Liver (tissue), 9 donors: ENCODE measurements around the gene FAM219A. TPM values are rescaled to one million over a fixed set of nuclear protein-coding genes. Genes with fewer than 3 reads are reported as not detected.

Experiments used
- DNase-seq: peaks from one replicate; pipeline ENCODE4 v3.0.0-alpha.2; 2017; ENCODE audit warnings: low spot score
- H3K27ac ChIP-seq, 2 donors: one replicate each; pipeline ENCODE4 v1.7.0; 2013; ENCODE audit warnings: inconsistent platforms in 2 of 2, low read length in 2 of 2, control low read depth in 1 of 2, low read depth in 1 of 2, mild to moderate bottlenecking in 1 of 2
- H3K27me3 ChIP-seq, 4 donors: one replicate each; pipeline versions ENCODE4 v1.6.1 to v1.7.0; 2013; ENCODE audit warnings: low read length in 3 of 4, inconsistent platforms in 1 of 4, mild to moderate bottlenecking in 1 of 4, moderate library complexity in 1 of 4; ENCODE audit not compliant: control insufficient read depth in 4 of 4, insufficient read depth in 4 of 4
- H3K36me3 ChIP-seq, 4 donors: one replicate each; pipeline versions ENCODE4 v1.6.1 to v1.7.0; 2013; ENCODE audit warnings: low read length in 3 of 4, mild to moderate bottlenecking in 3 of 4, low read depth in 1 of 4, moderate library complexity in 1 of 4; ENCODE audit not compliant: control insufficient read depth in 4 of 4, insufficient read depth in 3 of 4
- H3K4me1 ChIP-seq, 4 donors: one replicate each; pipeline versions ENCODE4 v1.6.1 to v1.7.0; 2013; ENCODE audit warnings: low read length in 3 of 4, mild to moderate bottlenecking in 3 of 4, moderate library complexity in 1 of 4; ENCODE audit not compliant: control insufficient read depth in 4 of 4, insufficient read depth in 4 of 4
- H3K4me3 ChIP-seq, 3 donors: one replicate each; pipeline versions ENCODE4 v1.6.1 to v1.7.0; 2013; ENCODE audit warnings: low read length in 3 of 3, control low read depth in 1 of 3, low read depth in 1 of 3, mild to moderate bottlenecking in 1 of 3
- H3K9ac ChIP-seq, 2 donors: one replicate each; pipeline ENCODE4 v1.7.0; 2013; ENCODE audit warnings: low read length in 2 of 2, mild to moderate bottlenecking in 2 of 2, moderate library complexity in 2 of 2, control low read depth in 1 of 2, low read depth in 1 of 2
- H3K9me3 ChIP-seq, 4 donors: one replicate each; pipeline versions ENCODE4 v1.6.1 to v1.7.0; 2013; ENCODE audit warnings: low read length in 3 of 4; ENCODE audit not compliant: control insufficient read depth in 4 of 4
- EGR1 ChIP-seq, 2 donors: IDR thresholded peaks; 2 replicates each; pipeline ENCODE4 v1.6.1; 2016 to 2018; ENCODE audit warnings: antibody characterized with exemption in 2 of 2, low read depth in 2 of 2
- FOXA1 ChIP-seq: IDR thresholded peaks from 2 replicates; pipeline ENCODE4 v1.6.1; 2016; ENCODE audit warnings: antibody characterized with exemption
- FOXA2 ChIP-seq: IDR thresholded peaks from 2 replicates; pipeline ENCODE4 v1.6.1; 2016; ENCODE audit warnings: antibody characterized with exemption
- GABPA ChIP-seq, 2 donors: IDR thresholded peaks in 1 of 2; conservative IDR thresholded peaks in 1 of 2; 2 replicates each; pipeline ENCODE4 v1.6.1; 2016; ENCODE audit warnings: antibody characterized with exemption in 2 of 2, mild to moderate bottlenecking in 1 of 2, moderate library complexity in 1 of 2
- HNF4A ChIP-seq, 2 donors: conservative IDR thresholded peaks; 2 replicates each; pipeline ENCODE4 v1.6.1; 2016; ENCODE audit warnings: antibody characterized with exemption in 2 of 2, mild to moderate bottlenecking in 2 of 2
- HNF4G ChIP-seq: IDR thresholded peaks from 2 replicates; pipeline ENCODE4 v1.6.1; 2016; ENCODE audit warnings: antibody characterized with exemption
- NR2F2 ChIP-seq: IDR thresholded peaks from 2 replicates; pipeline ENCODE4 v1.6.1; 2016; ENCODE audit warnings: antibody characterized with exemption
- RAD21 ChIP-seq, 2 donors: IDR thresholded peaks; 2 replicates each; pipeline ENCODE4 v1.6.1; 2016; ENCODE audit warnings: antibody characterized with exemption in 2 of 2, mild to moderate bottlenecking in 2 of 2
- RXRA ChIP-seq, 2 donors: IDR thresholded peaks; 2 replicates each; pipeline ENCODE4 v1.6.1; 2017 to 2018; ENCODE audit warnings: antibody characterized with exemption in 2 of 2, mild to moderate bottlenecking in 1 of 2
- SP1 ChIP-seq: IDR thresholded peaks from 2 replicates; pipeline ENCODE4 v1.6.1; 2018; ENCODE audit warnings: antibody characterized with exemption, mild to moderate bottlenecking
- WGBS: extraction: QIAGEN DNeasy Blood & Tissue Kit; methylation state at CpG from one replicate; pipeline ENCODE4 v1.1.7; 2013; 5-methylcytosine and 5-hydroxymethylcytosine counted together
- polyA plus RNA-seq, 2 donors: library from polyadenylated mRNA; stranded (reverse) in 1 of 2; unstranded in 1 of 2; fragments of 200-250 nt in 1 of 2; fragments of >200 nt in 1 of 2; fragmentation: Nextera tagmentation in 1 of 2; extraction: Ambion mirVana in 1 of 2; gene quantifications; one replicate each; pipeline versions ENCODE4 v1.2.1 to v1.2.3, GENCODE V29; 2013 to 2015
- total RNA-seq, 2 donors: library from RNA; depleted of rRNA; stranded (reverse); fragments of >200 nt; gene quantifications; one replicate each; pipeline ENCODE4 v1.2.3, GENCODE V29; 2014
- TF ChIP-seq, protein P1 (sequence below): fragments of 150-350 bp; IDR thresholded peaks from 2 replicates; pipeline ENCODE4 v1.5.1; 2017; ENCODE audit warnings: improper control_type of control experiment, low read depth, low read length; ENCODE audit not compliant: missing input control
- TF ChIP-seq, protein P2 (sequence below): IDR thresholded peaks from 2 replicates; pipeline ENCODE4 v1.6.1; 2016; ENCODE audit warnings: antibody characterized with exemption
- TF ChIP-seq, protein P3 (sequence below): IDR thresholded peaks from 2 replicates; pipeline ENCODE4 v1.6.1; 2016; ENCODE audit warnings: antibody characterized with exemption
- TF ChIP-seq, protein P4 (sequence below): IDR thresholded peaks from 2 replicates; pipeline ENCODE4 v1.6.1; 2016; ENCODE audit warnings: antibody characterized with exemption
- TF ChIP-seq, protein P5 (sequence below): IDR thresholded peaks from 2 replicates; pipeline ENCODE4 v1.6.1; 2016; ENCODE audit warnings: antibody characterized with exemption, mild to moderate bottlenecking
- donor health status: healthy.
- donor health status: healthy.
- donor health status: healthy.
- donor health status: healthy.
- donor health status: healthy.

FAM219A gene
- total and polyA plus RNA-seq, 4 donors: 1.6 to 3.6 (median 2.4) TPM

DNA sequence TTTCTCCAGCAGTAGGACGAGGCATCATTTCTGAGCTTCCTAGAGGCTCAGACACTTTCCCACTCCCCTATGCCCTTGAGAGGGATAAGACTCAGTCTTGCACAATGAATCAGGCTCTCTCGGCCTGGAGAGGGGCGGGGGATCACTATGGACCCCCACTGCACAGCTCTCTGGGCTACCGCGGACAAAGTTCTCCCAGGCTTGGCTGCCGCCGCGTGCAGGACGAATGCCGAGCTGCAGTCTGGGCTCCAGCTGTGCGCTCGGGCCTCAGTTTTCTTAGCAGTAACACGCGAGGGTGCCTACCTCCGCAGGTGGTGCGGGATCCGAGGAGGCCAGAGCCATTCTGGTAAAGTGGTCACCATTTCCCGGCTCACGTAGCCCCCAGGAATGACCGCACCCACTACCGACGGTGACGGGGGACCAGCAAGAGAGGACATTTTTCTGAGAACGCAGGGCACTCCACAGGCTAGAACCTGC lies 78.3 kb downstream of the FAM219A start:
- Histone ChIP-seq H3K27ac (no peak overlapping the region), H3K9ac (no peak overlapping the region), H3K27me3 (no peaks in the 10 kb centered on the region), H3K4me1 (peaks cover 4 to 49% (median 35%) of the 10 kb centered on the region in 4 donors), H3K4me3 (peak overlapping the region in 2 of 3 donors; percentile 38 to 60), H3K36me3 (no peaks in the 10 kb centered on the region), H3K9me3 (no peaks in the 10 kb centered on the region)
- TF ChIP-seq, protein P1, sequence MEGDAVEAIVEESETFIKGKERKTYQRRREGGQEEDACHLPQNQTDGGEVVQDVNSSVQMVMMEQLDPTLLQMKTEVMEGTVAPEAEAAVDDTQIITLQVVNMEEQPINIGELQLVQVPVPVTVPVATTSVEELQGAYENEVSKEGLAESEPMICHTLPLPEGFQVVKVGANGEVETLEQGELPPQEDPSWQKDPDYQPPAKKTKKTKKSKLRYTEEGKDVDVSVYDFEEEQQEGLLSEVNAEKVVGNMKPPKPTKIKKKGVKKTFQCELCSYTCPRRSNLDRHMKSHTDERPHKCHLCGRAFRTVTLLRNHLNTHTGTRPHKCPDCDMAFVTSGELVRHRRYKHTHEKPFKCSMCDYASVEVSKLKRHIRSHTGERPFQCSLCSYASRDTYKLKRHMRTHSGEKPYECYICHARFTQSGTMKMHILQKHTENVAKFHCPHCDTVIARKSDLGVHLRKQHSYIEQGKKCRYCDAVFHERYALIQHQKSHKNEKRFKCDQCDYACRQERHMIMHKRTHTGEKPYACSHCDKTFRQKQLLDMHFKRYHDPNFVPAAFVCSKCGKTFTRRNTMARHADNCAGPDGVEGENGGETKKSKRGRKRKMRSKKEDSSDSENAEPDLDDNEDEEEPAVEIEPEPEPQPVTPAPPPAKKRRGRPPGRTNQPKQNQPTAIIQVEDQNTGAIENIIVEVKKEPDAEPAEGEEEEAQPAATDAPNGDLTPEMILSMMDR: peak; percentile 14
- TF ChIP-seq EGR1 (IDR thresholded peaks at IDR 0.05; ENCODE audit: low read depth in 2 of 2): no peak
- TF ChIP-seq FOXA2: no peak
- WGBS: 32% methylated on average over 24 of the region's 24 CpGs
- DNase-seq: no peak

DNA sequence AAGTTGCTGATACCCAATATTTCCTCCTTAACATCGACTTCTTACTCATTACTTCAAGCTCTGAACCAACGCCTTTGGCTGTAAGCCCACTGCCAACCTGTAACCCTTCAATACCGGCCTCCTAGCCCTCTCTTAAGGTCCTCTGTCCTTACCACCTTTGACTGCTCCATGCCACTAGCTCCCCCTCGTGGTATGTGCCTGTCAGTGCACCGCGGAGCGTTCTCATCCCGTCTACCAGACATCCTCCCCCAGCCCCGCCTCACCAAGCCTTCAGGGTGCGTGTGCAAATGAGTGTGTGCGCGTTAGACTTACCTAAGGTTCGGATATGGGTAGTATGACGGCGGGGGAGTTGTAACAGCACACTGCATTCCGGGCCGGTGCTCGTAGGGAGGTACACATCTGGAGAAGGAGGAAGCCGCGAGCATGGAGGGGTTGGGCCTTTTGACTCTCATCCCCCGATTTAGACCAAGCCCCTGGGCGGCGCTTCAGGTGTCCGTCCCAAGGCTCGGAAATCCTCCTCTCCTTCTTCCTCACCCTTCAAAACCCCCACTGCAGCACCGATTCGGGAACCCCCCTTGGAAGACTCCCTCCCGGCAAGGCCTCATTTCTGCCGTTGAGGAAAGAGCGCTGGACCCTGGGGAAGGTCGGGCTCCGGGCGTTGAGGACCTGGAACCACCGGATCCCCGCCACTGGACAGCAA lies 78.9 kb downstream of the FAM219A start:
- no peaks in the 10 kb centered on the region for H3K9me3 ChIP-seq
- TF ChIP-seq FOXA2 (no peak), RAD21 (IDR thresholded peaks at IDR 0.05) (peak; percentile 99 to 100), NR2F2 (peak; percentile 71), FOXA1 (no peak), RXRA (IDR thresholded peaks at IDR 0.05) (peak in 1 of 2 donors; percentile 44), SP1 (peak; percentile 15), HNF4G (no peak), HNF4A (conservative IDR thresholded peaks at IDR 0.05) (no peak), GABPA (IDR thresholded peaks at IDR 0.05 in 1 of 2, conservative IDR thresholded peaks at IDR 0.05 in 1 of 2) (no peak)
- TF ChIP-seq, protein P1: peak; percentile 99
- peak; percentile 87 for DNase-seq
- no peak overlapping the region for H3K27ac ChIP-seq
- no peak overlapping the region for H3K9ac ChIP-seq
- H3K27me3 ChIP-seq: no peaks in the 10 kb centered on the region
- peak overlapping the region; percentile 37 to 60 (median 38) for H3K4me3 ChIP-seq
- WGBS: 6% methylated on average over 35 of the region's 35 CpGs
- H3K36me3 ChIP-seq: no peaks in the 10 kb centered on the region
- H3K4me1 ChIP-seq: peaks cover 4 to 50% (median 36%) of the 10 kb centered on the region in 4 donors

DNA sequence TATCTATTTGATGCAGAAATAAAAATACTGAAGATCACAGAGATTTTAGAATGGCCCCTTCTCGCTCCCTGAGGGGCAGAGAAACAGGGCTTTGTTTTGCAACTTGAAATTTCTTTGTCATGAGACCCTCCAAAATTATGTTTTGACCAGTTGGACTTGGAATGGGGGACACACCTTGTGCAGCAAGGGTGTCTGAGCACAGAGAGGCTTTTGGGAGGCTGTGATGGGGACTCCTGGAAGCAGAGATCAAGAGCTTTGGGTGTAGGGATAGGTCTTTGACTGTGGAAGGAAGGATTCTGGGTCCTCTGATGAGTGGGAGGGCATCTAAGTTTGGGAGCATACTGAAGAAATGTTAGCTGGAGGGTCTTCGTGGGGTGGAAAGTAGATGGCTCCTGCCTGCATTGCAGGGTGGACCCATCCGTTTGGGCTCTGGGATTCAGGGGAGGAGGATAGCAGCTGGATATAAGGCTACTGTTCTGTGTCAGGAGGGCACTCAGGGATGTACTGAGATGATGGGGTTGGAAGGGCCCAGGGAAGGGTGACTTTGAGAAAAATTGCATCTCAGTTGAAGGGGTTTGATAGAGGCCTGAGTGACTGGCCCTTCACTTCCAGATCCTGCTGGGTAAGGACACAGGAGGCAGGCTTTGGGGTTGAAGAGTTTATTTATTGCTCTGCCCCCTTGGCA lies 79.9 kb downstream of the FAM219A start:
- Histone ChIP-seq H3K27ac (no peak overlapping the region), H3K4me1 (peaks cover 4 to 54% (median 42%) of the 10 kb centered on the region in 4 donors), H3K4me3 (no peak overlapping the region), H3K36me3 (no peaks in the 10 kb centered on the region), H3K9ac (no peak overlapping the region), H3K27me3 (no peaks in the 10 kb centered on the region), H3K9me3 (no peaks in the 10 kb centered on the region)
- no peak for DNase-seq
- 94% methylated on average over 3 of the region's 3 CpGs for WGBS
- TF ChIP-seq, protein P2, sequence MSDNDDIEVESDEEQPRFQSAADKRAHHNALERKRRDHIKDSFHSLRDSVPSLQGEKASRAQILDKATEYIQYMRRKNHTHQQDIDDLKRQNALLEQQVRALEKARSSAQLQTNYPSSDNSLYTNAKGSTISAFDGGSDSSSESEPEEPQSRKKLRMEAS: no peak
- no peak for TF ChIP-seq FOXA2
- TF ChIP-seq, protein P3, sequence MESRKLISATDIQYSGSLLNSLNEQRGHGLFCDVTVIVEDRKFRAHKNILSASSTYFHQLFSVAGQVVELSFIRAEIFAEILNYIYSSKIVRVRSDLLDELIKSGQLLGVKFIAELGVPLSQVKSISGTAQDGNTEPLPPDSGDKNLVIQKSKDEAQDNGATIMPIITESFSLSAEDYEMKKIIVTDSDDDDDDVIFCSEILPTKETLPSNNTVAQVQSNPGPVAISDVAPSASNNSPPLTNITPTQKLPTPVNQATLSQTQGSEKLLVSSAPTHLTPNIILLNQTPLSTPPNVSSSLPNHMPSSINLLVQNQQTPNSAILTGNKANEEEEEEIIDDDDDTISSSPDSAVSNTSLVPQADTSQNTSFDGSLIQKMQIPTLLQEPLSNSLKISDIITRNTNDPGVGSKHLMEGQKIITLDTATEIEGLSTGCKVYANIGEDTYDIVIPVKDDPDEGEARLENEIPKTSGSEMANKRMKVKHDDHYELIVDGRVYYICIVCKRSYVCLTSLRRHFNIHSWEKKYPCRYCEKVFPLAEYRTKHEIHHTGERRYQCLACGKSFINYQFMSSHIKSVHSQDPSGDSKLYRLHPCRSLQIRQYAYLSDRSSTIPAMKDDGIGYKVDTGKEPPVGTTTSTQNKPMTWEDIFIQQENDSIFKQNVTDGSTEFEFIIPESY: no peak
- TF ChIP-seq NR2F2: no peak
- TF ChIP-seq GABPA (IDR thresholded peaks at IDR 0.05 in 1 of 2, conservative IDR thresholded peaks at IDR 0.05 in 1 of 2): no peak
- TF ChIP-seq, protein P4, sequence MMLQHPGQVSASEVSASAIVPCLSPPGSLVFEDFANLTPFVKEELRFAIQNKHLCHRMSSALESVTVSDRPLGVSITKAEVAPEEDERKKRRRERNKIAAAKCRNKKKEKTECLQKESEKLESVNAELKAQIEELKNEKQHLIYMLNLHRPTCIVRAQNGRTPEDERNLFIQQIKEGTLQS: no peak
- TF ChIP-seq, protein P5, sequence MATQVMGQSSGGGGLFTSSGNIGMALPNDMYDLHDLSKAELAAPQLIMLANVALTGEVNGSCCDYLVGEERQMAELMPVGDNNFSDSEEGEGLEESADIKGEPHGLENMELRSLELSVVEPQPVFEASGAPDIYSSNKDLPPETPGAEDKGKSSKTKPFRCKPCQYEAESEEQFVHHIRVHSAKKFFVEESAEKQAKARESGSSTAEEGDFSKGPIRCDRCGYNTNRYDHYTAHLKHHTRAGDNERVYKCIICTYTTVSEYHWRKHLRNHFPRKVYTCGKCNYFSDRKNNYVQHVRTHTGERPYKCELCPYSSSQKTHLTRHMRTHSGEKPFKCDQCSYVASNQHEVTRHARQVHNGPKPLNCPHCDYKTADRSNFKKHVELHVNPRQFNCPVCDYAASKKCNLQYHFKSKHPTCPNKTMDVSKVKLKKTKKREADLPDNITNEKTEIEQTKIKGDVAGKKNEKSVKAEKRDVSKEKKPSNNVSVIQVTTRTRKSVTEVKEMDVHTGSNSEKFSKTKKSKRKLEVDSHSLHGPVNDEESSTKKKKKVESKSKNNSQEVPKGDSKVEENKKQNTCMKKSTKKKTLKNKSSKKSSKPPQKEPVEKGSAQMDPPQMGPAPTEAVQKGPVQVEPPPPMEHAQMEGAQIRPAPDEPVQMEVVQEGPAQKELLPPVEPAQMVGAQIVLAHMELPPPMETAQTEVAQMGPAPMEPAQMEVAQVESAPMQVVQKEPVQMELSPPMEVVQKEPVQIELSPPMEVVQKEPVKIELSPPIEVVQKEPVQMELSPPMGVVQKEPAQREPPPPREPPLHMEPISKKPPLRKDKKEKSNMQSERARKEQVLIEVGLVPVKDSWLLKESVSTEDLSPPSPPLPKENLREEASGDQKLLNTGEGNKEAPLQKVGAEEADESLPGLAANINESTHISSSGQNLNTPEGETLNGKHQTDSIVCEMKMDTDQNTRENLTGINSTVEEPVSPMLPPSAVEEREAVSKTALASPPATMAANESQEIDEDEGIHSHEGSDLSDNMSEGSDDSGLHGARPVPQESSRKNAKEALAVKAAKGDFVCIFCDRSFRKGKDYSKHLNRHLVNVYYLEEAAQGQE: no peak
- TF ChIP-seq RAD21 (IDR thresholded peaks at IDR 0.05): no peak
